DOHH2 (cell line): Measurements from ENCODE around the gene MBTD1.

Experiments
- EZH2phosphoT487 ChIP-seq: fragments of 200-600 bp; sonication (generic); IDR thresholded peaks from 2 replicates; pipeline ENCODE4 v1.6.1; 2017; ENCODE audit warnings: borderline replicate concordance, mild to moderate bottlenecking, antibody characterized with exemption, low read length, moderate library complexity, mixed read lengths
- TF ChIP-seq, protein P1 (sequence below): fragments of 200-600 bp; sonication (generic); IDR thresholded peaks from one replicate; pipeline ENCODE4 v1.5.1; 2014; ENCODE audit warnings: antibody characterized with exemption, mild to moderate bottlenecking, low read depth, low read length; ENCODE audit not compliant: poor library complexity, severe bottlenecking

DNA sequence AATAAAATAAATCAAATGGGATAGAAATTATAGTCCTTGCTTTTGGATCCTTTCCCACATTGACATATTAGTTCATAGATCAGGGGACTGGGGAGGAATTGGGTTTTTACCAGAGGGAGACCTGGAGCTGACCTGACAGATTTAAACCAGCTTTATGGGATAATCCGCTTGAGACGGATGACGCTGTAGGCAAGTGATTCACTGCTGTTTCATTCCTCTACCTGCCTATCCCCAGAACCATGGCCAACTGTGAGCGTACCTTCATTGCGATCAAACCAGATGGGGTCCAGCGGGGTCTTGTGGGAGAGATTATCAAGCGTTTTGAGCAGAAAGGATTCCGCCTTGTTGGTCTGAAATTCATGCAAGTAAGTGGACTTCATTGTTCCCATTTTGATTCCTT is 104.4 kb downstream of the MBTD1 start:
- TF ChIP-seq, protein P1, sequence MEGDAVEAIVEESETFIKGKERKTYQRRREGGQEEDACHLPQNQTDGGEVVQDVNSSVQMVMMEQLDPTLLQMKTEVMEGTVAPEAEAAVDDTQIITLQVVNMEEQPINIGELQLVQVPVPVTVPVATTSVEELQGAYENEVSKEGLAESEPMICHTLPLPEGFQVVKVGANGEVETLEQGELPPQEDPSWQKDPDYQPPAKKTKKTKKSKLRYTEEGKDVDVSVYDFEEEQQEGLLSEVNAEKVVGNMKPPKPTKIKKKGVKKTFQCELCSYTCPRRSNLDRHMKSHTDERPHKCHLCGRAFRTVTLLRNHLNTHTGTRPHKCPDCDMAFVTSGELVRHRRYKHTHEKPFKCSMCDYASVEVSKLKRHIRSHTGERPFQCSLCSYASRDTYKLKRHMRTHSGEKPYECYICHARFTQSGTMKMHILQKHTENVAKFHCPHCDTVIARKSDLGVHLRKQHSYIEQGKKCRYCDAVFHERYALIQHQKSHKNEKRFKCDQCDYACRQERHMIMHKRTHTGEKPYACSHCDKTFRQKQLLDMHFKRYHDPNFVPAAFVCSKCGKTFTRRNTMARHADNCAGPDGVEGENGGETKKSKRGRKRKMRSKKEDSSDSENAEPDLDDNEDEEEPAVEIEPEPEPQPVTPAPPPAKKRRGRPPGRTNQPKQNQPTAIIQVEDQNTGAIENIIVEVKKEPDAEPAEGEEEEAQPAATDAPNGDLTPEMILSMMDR = no peak
- no peak for TF ChIP-seq EZH2phosphoT487
